NCI-H2171 (cell line): ENCODE data around the gene APBA2.

ENCODE experiments used
- DNase-seq: peaks from one replicate; lab custom pipeline; 2025; lab: John Stamatoyannopoulos, UW

The APBA2 gene

DNA sequence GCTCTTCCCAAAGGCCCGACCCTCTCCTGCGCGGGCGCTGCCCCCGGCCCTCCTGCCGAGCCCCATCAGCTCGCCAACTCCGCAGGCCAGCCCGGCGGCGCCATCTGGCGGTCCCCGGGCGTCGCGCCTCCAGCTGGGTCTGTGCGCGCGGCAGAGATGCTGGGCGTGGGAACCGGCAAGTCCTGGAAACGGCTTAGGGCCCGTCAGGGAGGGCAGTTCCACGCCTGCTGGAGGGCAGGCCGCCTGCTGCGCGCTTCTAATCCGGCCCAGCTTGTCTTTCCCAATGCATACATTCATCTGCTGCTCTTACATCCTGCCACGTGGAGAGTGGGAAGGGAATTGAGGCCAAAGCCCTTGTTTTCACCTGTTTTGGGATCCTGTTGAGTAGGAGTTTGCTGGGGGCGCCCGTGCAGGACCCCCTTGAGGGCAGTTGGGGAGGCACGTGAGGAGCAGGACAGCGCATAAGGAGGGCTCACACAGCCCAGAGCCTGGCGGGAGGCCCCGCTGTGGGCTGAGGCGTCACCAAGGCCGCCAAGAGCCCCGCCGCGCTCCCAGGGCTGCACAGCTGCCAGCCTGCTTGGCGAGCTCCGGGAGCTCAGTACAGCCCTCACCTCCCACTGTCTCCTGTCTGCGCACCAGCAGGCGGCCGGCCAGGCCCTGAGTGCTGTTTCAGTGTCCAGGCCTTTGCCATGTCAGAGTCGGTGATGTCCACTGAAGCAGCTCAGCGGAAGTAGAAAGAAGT, 218.2 kb downstream of the APBA2 start:
- DNase-seq, result no peak

DNA sequence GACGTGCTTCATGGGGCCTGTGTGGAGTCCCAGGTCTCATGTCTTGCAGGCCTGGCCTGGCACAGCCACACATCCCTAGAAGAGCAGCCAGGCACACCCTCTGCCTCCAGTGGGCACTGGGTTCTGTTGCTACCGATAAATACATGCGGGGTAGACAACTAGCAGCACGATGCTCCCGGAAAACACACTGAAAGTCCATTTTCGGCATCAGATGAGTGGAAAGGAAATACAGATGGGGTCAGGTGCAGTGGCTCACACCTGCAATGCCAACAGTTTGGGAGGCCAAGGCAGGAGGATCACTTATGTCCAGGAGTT, 218.7 kb downstream of the APBA2 start:
- no peak for DNase-seq

DNA sequence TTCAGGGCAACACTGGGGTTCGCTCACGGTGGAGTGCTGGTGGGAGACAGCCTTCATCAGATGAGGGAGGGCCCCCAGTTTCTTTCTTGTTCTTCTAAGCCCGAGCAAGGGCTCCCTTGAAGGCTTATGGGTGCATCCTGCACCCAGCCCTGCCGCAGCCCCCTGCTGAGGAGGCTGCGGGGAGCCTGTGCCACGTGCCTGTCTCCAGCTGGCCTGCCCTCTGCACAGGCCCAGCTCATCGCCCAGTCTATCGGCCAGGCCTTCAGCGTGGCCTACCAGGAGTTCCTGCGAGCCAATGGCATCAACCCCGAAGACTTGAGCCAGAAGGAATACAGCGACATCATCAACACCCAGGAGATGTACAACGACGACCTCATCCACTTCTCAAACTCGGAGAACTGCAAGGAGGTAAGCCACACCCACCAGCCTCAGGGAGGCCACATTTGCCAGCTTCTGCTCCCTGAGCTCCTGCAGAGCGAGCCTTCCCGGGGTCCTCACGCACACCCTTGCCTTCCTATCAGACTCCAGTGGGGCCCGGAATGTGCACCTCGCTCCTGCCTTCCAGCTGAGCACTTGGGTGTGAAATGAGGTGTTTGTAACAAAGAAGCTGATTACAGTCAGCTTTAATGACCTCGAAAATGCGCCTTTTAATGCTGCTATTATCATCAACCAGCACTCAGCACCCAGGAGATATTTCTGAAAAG, 219.5 kb downstream of the APBA2 start:
- DNase-seq, result no peak

DNA sequence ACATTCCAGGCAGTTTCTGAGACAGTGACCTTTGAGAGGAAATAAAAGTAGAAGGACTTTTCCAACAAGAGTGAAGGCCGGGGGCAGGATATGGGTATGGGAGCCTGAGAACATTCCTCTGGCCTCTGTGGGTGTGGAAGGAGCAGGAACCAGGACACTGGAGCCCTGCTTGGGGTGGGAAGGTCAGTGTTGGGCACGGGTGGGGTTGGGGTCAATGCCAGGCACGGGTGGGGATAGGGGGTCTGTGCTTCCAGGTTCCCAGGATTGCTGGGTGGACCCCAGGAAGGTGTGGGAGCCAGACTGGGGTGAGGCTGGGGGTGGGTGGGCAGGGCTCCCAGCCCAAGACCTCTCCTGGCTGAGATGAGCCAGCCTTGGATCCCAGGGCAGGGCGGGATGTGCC, 220.3 kb downstream of the APBA2 start:
- no peak for DNase-seq

DNA sequence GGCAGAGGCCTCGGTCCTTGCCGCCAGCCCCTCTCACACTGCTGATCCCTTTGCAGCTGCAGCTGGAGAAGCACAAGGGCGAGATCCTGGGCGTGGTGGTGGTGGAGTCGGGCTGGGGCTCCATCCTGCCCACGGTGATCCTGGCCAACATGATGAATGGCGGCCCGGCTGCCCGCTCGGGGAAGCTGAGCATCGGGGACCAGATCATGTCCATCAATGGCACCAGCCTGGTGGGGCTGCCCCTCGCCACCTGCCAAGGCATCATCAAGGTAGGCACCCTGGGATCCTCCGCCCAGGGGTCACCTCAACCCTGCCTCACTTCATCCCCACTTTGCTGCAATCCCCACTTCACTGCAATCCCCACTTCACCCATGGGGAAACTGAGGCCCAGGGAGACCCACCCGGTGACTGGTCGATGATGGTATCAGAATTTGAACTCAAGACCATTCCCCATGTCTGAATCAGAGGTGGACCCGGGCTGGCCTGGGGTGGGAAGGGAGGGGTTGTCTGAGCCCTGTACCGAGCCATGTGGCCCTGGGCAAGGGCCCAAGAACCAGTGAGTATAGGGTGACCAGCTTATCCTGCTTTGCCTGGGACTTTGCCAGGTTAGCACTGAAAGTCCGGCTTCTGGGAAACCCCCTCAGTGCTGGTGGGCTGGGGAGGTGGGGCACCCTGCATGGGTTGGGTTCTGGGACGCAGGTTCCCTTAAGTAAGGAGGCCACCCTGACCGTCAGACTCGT, 220.9 kb downstream of the APBA2 start:
- no peak for DNase-seq

DNA sequence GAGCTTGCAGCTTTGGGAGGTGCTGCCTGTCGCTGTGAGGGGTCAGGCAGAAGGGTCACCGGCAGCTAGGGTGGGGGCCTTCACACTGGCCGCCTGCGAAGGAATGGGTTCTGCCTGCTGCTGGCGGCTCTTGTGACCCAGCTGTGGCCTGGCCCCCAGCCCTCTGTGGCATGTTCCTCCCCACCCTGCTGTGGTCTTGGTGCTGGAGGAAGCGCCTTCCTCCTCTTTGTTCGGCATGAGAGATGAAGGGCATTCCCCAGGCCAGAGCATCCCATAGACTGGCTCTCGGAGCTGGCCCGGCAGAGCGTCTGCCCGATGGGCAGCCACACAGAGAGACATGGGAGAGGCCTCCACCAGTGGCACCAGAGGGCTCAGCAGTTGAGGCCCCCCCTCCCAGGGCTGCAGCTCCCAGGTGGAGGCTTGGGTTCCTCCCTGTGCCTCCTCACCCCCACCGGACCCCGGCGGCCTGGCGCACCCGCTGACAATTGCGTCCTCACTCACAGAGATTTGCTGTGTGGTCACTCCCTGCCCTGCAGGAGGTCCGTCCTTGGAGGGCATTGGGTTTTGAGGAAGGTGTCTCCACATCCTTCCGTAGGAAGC, 221.6 kb downstream of the APBA2 start:
- no peak for DNase-seq

- DNase-seq, result no peak
These were observed 222.3 kb downstream of the APBA2 start for GRCh38 chr15:29107971-29108645.

GRCh38 chr15:29109762-29110161, 224.0 kb downstream of the APBA2 start:
- no peak for DNase-seq

- DNase-seq, result no peak
These were observed 224.4 kb downstream of the APBA2 start for GRCh38 chr15:29110176-29110575.

DNA sequence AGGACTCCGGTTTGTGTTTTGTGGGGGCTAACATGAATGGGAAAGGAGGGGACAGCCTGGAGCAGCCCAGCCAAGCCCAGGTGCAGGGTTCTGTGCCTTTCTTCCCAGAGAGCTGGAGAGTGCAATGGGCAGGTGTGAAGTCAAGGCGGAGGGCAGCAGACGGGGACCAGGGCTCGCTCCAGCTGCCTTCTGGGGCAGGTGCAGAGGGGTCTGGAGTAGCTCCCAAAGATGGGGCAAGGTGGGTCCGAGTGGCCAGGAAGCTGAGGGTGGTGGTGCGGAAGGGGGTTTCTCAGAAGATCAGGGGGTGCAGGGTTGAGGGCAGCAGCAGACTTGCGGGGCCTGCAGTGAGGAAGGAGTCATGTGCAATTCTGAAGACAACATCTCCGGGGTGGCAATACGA, 225.0 kb downstream of the APBA2 start:
- DNase-seq, result no peak

DNA sequence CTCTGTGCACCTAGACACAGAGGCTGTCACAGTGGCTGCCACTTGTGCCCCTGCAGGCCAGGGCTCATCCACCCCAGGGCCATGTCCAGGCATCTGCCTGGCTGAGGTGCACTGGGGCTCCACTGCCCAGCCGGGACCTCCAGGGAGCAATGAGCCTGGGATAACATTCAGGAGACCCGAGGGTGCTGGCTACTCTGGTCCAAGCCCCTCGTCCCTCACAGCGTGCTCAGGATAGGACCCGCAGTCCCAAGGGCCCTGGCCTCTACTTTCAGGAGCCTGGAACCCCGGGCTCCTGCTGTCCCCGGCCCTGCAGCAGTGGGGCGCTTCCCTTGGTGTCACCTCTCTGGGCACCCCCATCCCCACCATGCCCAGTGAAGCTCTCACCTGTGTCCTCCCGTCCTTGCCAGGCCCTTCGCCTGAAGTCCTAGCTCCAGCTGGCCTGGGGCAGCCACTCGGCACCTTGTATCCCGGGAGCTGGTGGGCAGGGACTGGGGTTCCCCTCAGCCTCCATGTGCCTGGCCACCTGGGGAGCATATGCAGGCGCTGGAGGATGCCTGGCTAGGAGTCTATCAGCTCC, 226.0 kb downstream of the APBA2 start:
- no peak for DNase-seq

GRCh38 chr15:29113336-29114220, 227.8 kb downstream of the APBA2 start:
- no peak for DNase-seq

DNA sequence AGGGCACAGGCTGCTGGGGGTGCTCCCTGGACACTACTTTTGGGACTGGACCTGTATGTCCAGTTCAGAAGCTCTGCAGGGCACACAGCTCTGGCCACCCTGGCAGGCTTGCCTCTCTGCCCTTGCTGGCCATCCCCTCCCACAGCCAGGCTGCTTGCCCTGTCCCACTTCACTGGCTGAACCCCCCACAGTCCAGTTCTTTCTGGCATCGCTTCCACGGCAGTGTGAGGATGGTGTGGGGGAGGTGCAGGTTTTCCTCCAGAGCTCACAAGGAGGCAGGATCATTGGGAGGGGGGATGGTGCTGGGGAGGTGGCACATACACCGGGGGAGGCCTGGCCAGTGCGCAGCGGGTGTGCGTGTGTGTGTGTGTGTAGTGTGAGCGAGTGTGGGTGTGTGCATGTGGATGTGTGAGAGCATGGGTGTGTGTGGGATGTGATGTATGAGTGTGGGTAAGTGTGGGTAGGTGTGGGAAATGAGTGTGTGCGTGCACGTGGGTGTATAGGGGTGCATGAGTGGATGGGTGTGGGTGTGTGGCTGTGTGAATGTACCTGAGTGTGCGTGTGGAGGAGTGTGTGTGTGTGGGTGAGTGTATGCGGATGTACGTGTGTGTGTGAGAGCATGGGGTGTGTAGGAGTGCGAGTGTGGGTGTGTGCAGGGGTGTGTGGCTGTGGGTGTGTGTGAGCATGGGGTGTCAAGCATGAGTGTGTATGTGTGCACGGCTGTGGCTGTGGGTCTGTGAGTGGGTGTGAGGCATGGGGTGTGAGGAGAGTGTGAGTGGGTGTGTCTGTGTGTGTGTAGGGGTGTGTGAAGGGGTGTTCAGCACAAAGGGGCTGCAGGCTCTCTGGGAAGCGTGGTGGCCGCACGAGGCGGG, 228.7 kb downstream of the APBA2 start:
- no peak for DNase-seq

DNA sequence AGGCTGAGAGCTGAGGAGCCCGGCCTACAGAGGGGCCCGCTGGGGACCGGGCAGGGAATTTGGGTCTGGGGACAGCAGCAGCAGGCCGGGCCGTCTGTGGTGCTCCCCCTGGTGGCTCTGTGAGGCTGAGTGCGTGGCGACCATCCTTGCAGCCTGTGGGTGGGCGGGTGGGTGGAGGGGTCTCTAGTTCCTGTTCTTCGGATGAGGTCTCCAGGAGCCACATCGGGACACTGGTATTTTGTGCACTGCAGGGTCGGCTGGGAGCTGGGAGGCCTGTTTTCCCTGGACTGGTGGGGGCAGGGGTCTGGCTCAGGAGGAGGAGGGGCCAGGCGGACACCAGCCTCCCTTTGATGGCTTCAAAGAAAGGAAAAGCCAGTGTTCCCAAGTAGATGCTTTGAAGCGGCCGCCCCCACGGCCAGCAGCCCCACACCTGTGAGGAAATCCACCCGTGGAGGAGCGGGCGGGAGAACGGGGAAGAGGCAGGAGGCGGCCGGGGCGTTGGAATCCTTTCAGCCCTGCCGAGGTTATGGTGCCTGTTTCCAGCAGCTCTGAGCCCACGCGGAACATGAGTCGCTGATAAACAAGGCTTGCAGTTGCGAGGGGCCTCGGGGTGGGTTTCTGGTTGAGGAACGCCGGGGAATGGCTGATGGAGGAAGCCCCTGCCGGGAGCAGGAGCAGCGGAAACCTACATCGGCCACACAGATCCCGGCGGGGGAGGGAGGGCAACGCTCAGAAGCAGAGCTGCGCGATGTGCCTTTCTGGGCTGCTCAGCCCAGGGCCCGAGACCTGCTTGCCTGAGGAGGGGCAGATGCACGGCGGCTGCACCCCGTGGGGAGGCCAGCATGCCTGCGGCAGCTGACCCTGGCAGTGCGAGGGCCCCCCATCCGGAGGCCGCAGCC, 229.6 kb downstream of the APBA2 start:
- DNase-seq, result no peak

DNA sequence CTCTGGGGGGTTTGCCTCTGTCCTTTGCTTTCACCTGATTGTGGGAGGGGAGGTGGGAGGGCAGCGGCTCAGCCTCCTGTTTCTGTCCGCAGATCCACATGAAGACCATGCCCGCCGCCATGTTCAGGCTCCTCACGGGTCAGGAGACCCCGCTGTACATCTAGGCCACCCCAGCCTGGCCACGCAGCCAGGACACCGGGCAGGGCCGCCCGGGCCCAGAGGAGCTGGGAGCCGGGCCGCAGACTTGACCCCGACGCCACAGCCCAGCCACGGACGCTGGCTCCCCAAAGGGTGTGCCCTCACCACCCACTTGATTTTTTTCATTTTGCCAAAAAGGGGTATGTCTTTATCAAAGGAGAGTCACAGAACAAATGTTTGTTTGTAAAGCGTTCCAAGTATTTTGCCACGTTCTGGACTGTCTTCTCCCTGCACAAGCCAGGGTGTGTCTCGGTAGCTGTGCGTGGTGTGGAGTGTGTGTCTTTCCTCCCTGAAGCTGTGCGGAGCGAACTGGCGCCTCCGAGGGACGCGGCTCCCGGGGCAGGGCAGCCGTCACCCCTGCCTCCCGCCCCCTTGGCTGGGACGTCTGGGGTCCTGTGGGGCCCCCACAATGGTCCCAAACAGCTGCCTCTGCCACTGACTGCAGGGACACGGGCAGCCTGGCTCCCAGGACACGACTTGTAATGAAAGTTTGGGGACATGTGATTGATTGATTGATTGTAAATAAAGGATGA, 231.4 kb downstream of the APBA2 start:
- no peak for DNase-seq

DNA sequence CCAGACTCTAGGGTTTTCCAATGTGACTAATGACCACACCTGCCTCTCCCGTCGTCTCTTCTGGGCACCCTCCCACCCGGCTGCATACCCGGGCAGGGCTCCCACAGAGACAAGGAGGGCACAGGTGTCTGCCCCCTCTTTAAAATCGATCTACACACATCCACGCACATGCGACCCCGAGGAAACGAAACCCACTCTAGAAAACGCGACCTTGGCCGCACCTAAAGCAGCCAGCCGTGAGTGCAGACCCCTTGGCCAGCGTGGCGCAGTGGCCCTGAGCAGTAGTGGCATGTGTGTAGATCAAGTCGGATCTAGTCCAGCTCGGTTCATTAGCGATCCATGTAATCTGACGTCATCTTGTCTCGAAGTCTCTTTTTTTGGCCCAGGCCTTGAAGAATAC, 232.0 kb downstream of the APBA2 start:
- DNase-seq, result no peak

- no peak for DNase-seq
These were observed 234.1 kb downstream of the APBA2 start for GRCh38 chr15:29119847-29120246.
